Measurements from ENCODE around the gene PDE2A.

The PDE2A gene

DNA sequence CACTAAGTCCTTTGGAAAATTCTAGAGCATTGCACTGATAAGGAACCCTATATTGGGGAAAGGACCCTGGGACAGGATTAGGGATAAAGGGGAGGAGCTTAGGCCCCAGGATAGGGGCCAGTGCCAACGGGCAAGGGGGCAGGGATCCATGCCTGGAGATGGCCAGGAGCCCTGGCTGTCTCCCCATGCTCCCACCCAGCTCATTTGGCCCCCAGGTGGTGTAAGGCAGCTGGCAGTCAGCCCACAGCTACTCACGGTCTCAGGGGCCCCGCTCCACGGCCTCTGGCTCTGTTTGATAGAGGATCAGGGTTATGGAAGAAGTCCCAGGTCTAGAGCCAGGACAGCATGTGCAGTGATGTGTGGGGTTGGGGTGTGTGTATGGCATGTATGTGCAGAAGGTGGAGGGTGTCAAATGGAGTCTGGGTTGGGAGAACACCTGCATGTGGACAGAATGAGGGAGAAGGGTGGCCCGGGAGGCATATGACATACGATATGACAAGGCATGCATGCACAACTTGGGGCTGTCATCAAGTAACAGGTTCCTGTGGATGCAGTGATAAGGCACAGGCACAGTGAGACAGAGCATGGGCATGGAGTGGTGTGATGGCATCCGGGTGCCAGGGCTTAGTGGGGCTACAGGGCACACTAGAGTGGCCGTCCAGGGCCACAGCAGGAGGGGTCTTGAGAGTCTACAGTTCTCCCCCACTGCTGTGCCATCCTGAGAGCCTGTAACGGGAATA, 18.4 kb upstream of the PDE2A start:
- no peaks in the 10 kb centered on the region for H3K9me3 ChIP-seq (ENCODE audit: control insufficient read depth, low read length)
- H3K9ac ChIP-seq (ENCODE audit: low read length), result no peak overlapping the region
- peaks cover 5% of the 10 kb centered on the region for H3K4me1 ChIP-seq (ENCODE audit: control insufficient read depth, insufficient read depth, low read length)
- peaks cover 94% of the 10 kb centered on the region for H3K36me3 ChIP-seq (ENCODE audit: control insufficient read depth, insufficient read depth, low read length, severe bottlenecking)
- no peak for DNase-seq (ENCODE audit: low read depth)
- no peaks in the 10 kb centered on the region for H3K27me3 ChIP-seq (replicated peaks; ENCODE audit: control insufficient read depth, insufficient read depth, low read length)
- no peak overlapping the region for H3K4me3 ChIP-seq (ENCODE audit: low read length)

DNA sequence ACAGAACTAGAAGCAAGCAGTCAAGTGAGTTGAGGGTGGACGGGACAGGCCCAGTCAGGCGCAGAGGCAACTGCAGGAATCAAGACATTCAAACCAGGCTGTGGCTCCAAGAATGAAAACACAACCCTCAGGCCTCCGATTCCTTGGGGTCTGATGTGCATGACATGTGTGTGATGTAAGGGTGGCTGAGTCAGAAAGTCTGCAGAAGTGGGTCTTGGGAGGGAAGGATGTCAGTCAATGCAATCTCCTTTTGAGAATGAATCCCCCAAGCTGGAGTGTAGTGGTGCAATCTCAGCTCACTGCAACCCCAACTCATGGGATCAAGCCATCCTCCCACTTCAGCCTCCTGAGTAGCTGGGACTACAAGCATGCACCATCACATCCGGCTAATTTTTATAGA, 15.9 kb upstream of the PDE2A start:
- no peak overlapping the region for H3K9ac ChIP-seq (ENCODE audit: low read length)

DNA sequence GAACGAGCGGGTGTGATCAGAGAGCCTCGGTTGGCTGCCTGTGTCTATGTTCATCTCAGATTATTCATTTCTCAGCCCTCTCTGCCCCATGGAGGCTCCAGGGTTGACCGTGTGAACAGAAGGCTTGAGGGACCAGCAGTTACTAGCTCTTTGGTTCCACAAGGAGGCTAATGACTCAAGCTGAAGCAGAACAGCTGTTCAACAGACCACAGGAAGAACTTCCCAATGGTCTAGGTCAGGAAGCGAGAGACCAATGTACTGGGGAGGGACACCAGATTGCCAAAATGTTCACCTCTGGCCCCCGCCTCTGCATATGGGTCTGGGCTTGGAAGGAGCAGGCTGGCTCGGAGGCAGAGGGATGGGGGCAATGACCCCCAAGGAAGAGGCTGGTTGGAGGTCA, 14.7 kb upstream of the PDE2A start:
- H3K27me3 ChIP-seq (replicated peaks; ENCODE audit: control insufficient read depth, insufficient read depth, low read length), result no peaks in the 10 kb centered on the region
- H3K4me1 ChIP-seq (ENCODE audit: control insufficient read depth, insufficient read depth, low read length), result peaks cover 38% of the 10 kb centered on the region
- peaks cover 74% of the 10 kb centered on the region for H3K36me3 ChIP-seq (ENCODE audit: control insufficient read depth, insufficient read depth, low read length, severe bottlenecking)
- no peak overlapping the region for H3K4me3 ChIP-seq (ENCODE audit: low read length)
- DNase-seq (ENCODE audit: low read depth), result no peak
- H3K9ac ChIP-seq (ENCODE audit: low read length), result no peak overlapping the region
- no peaks in the 10 kb centered on the region for H3K9me3 ChIP-seq (ENCODE audit: control insufficient read depth, low read length)

More for the DNA sequence above, 15.9 kb upstream of the PDE2A start:
- H3K4me1 ChIP-seq (ENCODE audit: control insufficient read depth, insufficient read depth, low read length), result peaks cover 26% of the 10 kb centered on the region
- no peak overlapping the region for H3K4me3 ChIP-seq (ENCODE audit: low read length)
- H3K27me3 ChIP-seq (replicated peaks; ENCODE audit: control insufficient read depth, insufficient read depth, low read length), result no peaks in the 10 kb centered on the region
- no peaks in the 10 kb centered on the region for H3K9me3 ChIP-seq (ENCODE audit: control insufficient read depth, low read length)
- no peak for DNase-seq (ENCODE audit: low read depth)
- H3K36me3 ChIP-seq (ENCODE audit: control insufficient read depth, insufficient read depth, low read length, severe bottlenecking), result peaks cover 84% of the 10 kb centered on the region

DNA sequence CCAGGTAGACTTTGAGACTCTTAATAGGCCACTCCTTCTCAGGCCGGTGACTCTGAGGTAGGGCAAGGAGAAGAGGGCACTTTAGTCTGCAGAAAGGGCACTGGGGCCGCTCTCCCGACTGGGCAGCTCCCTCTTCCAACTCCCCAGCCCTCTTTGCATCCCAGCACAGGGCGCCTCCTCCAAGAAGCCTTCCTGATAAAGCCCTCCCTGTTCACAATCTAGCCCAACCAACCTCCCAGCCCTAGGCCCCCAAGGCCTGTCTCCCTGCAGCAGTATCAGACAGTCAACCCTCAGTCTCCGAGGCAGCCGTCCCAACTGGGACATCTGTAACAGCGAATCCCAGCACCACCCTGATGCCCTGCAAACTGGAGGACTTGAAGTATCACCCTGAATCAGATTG, 14.3 kb upstream of the PDE2A start:
- H3K4me1 ChIP-seq (ENCODE audit: control insufficient read depth, insufficient read depth, low read length), result peaks cover 39% of the 10 kb centered on the region
- no peaks in the 10 kb centered on the region for H3K9me3 ChIP-seq (ENCODE audit: control insufficient read depth, low read length)
- H3K4me3 ChIP-seq (ENCODE audit: low read length), result no peak overlapping the region
- DNase-seq (ENCODE audit: low read depth), result no peak
- H3K36me3 ChIP-seq (ENCODE audit: control insufficient read depth, insufficient read depth, low read length, severe bottlenecking), result peaks cover 70% of the 10 kb centered on the region
- no peak overlapping the region for H3K9ac ChIP-seq (ENCODE audit: low read length)
- no peaks in the 10 kb centered on the region for H3K27me3 ChIP-seq (replicated peaks; ENCODE audit: control insufficient read depth, insufficient read depth, low read length)

DNA sequence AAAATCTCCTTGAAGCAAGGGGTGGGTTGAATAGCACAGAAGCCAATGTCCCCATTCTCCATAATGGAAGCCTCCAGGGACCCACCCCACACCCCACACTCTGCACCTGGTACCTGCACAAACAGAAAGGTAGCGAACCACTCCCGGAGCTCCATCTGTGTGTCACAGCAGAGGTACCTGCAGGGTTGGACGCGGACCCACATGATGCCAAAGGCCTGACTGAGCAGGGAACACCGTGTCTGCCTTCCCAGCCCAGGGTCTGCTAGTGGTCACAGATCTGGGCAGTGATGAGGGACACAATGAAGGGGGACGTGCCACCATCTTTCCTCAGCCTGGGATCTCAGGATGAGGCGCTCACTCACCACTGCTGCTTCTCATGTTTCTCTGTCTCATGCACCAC, 13.1 kb upstream of the PDE2A start:
- Histone ChIP-seq H3K4me1 (ENCODE audit: control insufficient read depth, insufficient read depth, low read length) (peaks cover 39% of the 10 kb centered on the region), H3K9me3 (ENCODE audit: control insufficient read depth, low read length) (no peaks in the 10 kb centered on the region), H3K9ac (ENCODE audit: low read length) (no peak overlapping the region), H3K4me3 (ENCODE audit: low read length) (no peak overlapping the region), H3K36me3 (ENCODE audit: control insufficient read depth, insufficient read depth, low read length, severe bottlenecking) (peaks cover 58% of the 10 kb centered on the region), H3K27me3 (replicated peaks; ENCODE audit: control insufficient read depth, insufficient read depth, low read length) (no peaks in the 10 kb centered on the region)
- no peak for DNase-seq (ENCODE audit: low read depth)

DNA sequence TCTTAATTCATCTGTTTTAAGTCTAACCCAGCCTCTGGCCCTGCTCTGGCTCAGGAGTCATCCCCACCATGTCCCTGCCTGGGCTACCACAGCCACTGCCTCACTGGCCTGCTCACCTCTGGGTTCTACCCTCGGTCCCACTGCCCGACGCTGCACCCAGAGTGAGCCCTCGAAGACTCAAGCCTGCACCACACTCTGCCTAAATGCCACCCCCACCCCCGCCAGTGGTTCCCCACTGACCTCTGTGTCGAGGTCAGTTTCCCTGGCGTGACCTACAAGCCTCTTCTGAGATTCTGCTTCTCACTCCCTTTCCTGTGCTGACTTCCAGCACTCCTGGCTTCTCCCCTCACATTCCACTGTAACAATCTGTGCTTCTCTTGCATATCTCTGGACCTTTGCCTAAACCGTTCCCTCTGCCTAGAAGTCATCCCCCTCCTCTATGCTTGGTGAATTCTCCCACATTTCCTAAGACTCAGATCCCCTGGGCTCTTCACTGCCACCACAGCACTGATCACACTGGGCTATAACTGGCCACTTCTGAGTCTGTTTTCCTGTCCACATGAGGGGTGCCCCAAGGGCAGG, 12.5 kb upstream of the PDE2A start:
- H3K4me1 ChIP-seq (ENCODE audit: control insufficient read depth, insufficient read depth, low read length), result peaks cover 41% of the 10 kb centered on the region
- peak overlapping the region; percentile 12 for H3K4me3 ChIP-seq (ENCODE audit: low read length)
- H3K36me3 ChIP-seq (ENCODE audit: control insufficient read depth, insufficient read depth, low read length, severe bottlenecking), result peaks cover 52% of the 10 kb centered on the region
- peak overlapping the region; percentile 43 for H3K9ac ChIP-seq (ENCODE audit: low read length)
- no peaks in the 10 kb centered on the region for H3K27me3 ChIP-seq (replicated peaks; ENCODE audit: control insufficient read depth, insufficient read depth, low read length)
- H3K9me3 ChIP-seq (ENCODE audit: control insufficient read depth, low read length), result no peaks in the 10 kb centered on the region
- DNase-seq (ENCODE audit: low read depth), result no peak

DNA sequence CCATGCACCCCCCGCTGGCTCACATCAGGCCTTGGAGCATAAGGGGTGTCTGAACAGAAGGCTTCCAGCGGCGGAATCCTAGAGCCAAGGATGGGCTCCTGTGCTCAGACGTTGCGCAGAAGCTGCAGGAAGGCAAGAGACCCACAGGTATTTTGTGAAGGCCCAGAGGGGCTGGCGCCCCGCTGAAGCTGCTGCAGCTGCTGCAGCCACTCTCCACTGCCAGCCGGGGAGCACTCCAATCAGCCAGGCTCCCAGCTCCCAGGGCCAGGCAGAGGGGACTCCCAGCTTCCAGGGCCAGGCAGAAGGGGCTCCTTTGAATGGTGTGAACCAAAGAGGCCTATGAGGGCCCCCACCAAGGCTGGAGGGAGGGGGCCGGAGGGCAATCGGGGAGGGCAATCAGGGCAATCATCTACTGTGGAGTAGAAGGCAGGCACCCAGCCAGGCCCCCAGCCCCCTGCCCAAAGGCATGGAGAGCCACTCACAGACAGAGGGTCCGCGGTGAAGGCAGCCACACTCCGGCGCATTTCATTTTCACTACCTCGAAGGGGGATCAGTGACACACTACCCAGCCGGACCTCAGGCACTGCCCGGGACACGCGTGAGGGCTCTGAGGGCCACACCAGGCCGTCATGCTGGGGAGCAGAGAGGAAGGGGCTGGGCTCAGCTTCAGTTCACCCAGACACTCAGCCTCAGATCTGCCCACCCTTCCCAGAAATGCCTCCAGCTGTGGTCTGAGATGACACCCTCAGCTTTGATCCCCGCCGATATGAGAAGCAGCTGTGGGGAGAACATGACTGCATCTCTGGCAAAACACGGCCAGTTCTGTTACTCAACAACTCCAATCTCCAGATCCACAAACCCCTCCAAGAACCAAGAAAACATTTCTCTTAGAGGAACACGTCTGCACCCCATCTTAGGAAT, 11.6 kb upstream of the PDE2A start:
- peaks cover 47% of the 10 kb centered on the region for H3K4me1 ChIP-seq (ENCODE audit: control insufficient read depth, insufficient read depth, low read length)
- H3K27me3 ChIP-seq (replicated peaks; ENCODE audit: control insufficient read depth, insufficient read depth, low read length), result no peaks in the 10 kb centered on the region
- no peaks in the 10 kb centered on the region for H3K9me3 ChIP-seq (ENCODE audit: control insufficient read depth, low read length)
- H3K4me3 ChIP-seq (ENCODE audit: low read length), result no peak overlapping the region
- H3K36me3 ChIP-seq (ENCODE audit: control insufficient read depth, insufficient read depth, low read length, severe bottlenecking), result peaks cover 43% of the 10 kb centered on the region
- H3K9ac ChIP-seq (ENCODE audit: low read length), result peak overlapping the region; percentile 43
- peak; percentile 58 for DNase-seq (ENCODE audit: low read depth)

DNA sequence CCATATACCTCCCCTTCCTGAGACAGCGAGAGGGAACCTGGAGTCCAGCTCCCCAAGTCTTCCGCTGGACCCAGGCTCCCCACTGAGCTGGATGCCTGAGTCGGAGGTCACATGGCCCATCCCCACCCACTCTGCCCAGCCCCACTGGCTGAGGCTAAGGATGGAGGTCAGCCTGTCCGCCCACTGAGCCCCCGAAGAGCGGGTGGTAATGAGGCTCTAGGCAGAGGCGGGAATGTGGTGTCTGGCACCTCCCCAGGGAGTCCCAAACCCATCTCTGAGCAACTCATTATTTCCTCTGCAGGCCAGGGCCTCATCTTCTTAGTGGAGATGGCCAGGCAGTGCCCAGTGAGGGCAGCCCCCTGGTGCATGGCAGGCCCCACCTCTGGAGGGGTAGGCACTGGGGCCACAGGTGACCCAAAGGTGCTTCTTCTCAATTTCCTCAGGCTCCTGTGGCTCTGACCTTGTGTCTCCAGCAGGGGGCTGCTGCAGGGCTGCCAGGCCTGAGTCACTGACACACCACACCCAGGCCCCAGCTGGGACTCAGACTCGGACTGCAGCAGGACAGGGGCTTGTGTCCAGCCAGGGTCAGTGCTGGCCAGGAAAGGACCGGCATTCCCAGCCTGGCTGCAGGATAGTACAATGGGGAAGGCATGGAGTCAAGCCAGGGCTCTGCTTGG, 10.2 kb upstream of the PDE2A start:
- no peaks in the 10 kb centered on the region for H3K27me3 ChIP-seq (replicated peaks; ENCODE audit: control insufficient read depth, insufficient read depth, low read length)
- H3K9me3 ChIP-seq (ENCODE audit: control insufficient read depth, low read length), result no peaks in the 10 kb centered on the region
- H3K4me1 ChIP-seq (ENCODE audit: control insufficient read depth, insufficient read depth, low read length), result peaks cover 47% of the 10 kb centered on the region
- DNase-seq (ENCODE audit: low read depth), result peak; percentile 77
- no peak overlapping the region for H3K4me3 ChIP-seq (ENCODE audit: low read length)
- H3K36me3 ChIP-seq (ENCODE audit: control insufficient read depth, insufficient read depth, low read length, severe bottlenecking), result peaks cover 31% of the 10 kb centered on the region
- peak overlapping the region; percentile 35 for H3K9ac ChIP-seq (ENCODE audit: low read length)

DNA sequence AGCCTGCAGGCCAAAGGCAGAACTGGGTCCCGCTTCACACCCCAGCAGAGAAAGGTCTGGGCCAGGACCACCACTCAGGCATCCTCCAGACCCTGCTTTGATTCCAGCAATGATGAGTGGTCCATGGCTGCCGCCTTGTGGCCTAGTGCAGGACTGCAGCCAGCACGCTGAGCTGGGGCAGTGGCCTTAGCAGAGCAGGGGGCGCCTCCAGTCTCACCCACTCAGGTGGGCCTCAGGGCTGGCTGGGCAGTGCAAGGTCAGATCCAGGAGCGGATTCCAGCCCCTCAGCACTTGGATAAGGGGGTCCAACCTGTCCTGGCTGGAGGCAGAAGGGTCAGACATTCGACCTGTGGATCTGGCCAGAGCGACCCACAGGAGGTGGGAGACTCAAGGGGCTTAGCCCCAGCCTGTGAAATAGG, 9.6 kb upstream of the PDE2A start:
- Histone ChIP-seq H3K36me3 (ENCODE audit: control insufficient read depth, insufficient read depth, low read length, severe bottlenecking) (peaks cover 25% of the 10 kb centered on the region), H3K4me1 (ENCODE audit: control insufficient read depth, insufficient read depth, low read length) (peaks cover 47% of the 10 kb centered on the region), H3K27me3 (replicated peaks; ENCODE audit: control insufficient read depth, insufficient read depth, low read length) (peaks cover 5% of the 10 kb centered on the region), H3K4me3 (ENCODE audit: low read length) (no peak overlapping the region), H3K9me3 (ENCODE audit: control insufficient read depth, low read length) (no peaks in the 10 kb centered on the region), H3K9ac (ENCODE audit: low read length) (no peak overlapping the region)
- DNase-seq (ENCODE audit: low read depth), result peak; percentile 70

DNA sequence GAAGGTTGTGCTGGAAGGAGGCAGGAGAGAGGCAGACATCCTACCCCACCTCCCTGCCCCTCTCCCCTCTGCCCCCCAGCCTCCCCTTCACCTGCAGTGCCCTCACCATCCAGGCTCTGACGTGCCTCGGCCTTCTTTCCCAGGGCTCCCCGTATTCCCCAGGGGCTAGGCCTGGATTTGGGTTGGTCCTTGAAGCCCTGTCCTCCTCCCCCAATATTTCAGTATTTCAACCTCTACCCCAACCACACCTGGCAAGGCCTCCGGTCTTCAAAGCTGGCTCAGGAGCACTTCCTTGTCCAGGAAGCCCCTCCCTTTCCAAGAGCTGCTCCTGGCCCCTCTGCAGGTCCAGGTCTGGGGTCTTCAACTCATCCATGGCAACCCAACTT, 8.6 kb upstream of the PDE2A start:
- Histone ChIP-seq H3K27me3 (replicated peaks; ENCODE audit: control insufficient read depth, insufficient read depth, low read length) (peaks cover 15% of the 10 kb centered on the region), H3K9me3 (ENCODE audit: control insufficient read depth, low read length) (no peaks in the 10 kb centered on the region), H3K36me3 (ENCODE audit: control insufficient read depth, insufficient read depth, low read length, severe bottlenecking) (peaks cover 16% of the 10 kb centered on the region), H3K4me1 (ENCODE audit: control insufficient read depth, insufficient read depth, low read length) (peaks cover 47% of the 10 kb centered on the region), H3K4me3 (ENCODE audit: low read length) (no peak overlapping the region), H3K9ac (ENCODE audit: low read length) (no peak overlapping the region)
- no peak for DNase-seq (ENCODE audit: low read depth)
